Measurements from ENCODE around the gene PCDH9. TPM values are rescaled to one million over a fixed set of nuclear protein-coding genes. Genes with fewer than 3 reads are reported as not detected.

PCDH9 gene
- total RNA-seq, 1 donor from 2014 or later: 6.8 TPM

DNA sequence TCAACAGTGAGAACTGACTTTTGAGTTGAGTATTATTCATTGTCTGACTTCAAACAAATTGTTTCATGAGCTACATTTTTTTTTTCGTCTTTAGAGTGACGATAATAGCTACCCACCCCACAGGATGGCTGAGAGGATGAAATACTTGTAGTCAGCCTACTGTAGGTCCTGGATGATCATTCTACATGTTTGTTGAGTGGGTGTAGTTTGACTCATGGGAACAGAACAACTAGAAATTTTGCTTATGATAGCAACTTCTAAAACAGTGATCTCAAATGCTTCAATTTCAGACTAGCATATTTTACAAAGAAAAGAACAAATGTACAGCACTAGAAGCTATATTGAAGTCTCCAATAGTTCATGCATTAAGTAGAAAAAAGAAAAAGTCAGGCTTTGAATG is 651.8 kb downstream of the PCDH9 start:
- H3K9ac ChIP-seq (ENCODE audit: low read depth in 1 of 3, low read length in 3 of 3): no peak overlapping the region
- no peaks in the 10 kb centered on the region for H3K36me3 ChIP-seq (ENCODE audit: control insufficient read depth in 3 of 3, insufficient read depth in 3 of 3, low read length in 3 of 3)
- H3K27ac ChIP-seq (ENCODE audit: low read depth, low read length): no peak overlapping the region
- H3K9me3 ChIP-seq (ENCODE audit: control insufficient read depth in 3 of 3, low read length in 3 of 3): no peaks in the 10 kb centered on the region
- no peaks in the 10 kb centered on the region for H3K27me3 ChIP-seq (ENCODE audit: control insufficient read depth in 3 of 3, insufficient read depth in 3 of 3, low read length in 3 of 3)
- no peak overlapping the region for H3K4me3 ChIP-seq (ENCODE audit: low read length in 3 of 3)
- no peaks in the 10 kb centered on the region for H3K4me1 ChIP-seq (ENCODE audit: control insufficient read depth in 3 of 3, insufficient read depth in 3 of 3, low read length in 3 of 3)

DNA sequence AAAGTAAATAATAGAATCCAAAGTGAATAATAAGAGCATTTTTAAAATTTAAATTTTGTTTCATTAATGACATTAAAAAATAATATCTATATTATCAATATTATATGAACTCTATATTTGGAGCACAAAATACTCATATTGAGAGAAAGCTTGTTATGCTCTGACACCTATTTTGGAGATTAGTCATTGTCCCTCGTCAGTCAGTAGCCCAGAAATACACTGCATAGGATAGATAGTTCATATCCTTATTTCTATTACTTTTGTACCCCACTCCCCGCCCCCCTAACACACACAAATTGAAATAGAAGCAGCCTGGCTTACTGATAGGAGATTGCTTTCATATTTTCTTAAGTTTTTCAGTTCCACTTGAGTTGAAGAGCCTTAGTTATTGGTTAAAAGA is 652.8 kb downstream of the PCDH9 start:
- H3K9ac ChIP-seq (ENCODE audit: low read depth in 1 of 3, low read length in 3 of 3): no peak overlapping the region
- H3K9me3 ChIP-seq (ENCODE audit: control insufficient read depth in 3 of 3, low read length in 3 of 3): no peaks in the 10 kb centered on the region
- no peak overlapping the region for H3K4me3 ChIP-seq (ENCODE audit: low read length in 3 of 3)
- no peaks in the 10 kb centered on the region for H3K27me3 ChIP-seq (ENCODE audit: control insufficient read depth in 3 of 3, insufficient read depth in 3 of 3, low read length in 3 of 3)
- H3K27ac ChIP-seq (ENCODE audit: low read depth, low read length): no peak overlapping the region
- no peaks in the 10 kb centered on the region for H3K4me1 ChIP-seq (ENCODE audit: control insufficient read depth in 3 of 3, insufficient read depth in 3 of 3, low read length in 3 of 3)
- no peaks in the 10 kb centered on the region for H3K36me3 ChIP-seq (ENCODE audit: control insufficient read depth in 3 of 3, insufficient read depth in 3 of 3, low read length in 3 of 3)

DNA sequence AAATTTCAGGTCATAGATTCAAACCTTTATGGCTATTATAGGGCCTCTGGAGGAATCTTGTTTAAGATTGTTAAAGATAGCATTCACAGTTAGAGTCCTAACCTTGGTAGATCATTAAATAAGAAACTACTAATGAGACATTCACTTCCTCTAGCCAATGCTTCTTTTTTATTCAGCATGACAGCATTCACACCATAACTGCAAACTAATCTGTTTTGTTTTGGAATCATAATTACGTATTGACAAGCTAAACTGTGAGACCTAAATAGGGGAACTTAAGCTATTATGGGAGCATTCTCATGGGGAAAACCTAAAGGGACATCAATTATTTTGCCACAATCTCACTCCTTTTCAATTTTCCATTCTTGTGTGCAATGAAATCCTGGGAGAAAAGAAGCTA is 653.8 kb downstream of the PCDH9 start:
- no peak overlapping the region for H3K9ac ChIP-seq (ENCODE audit: low read depth in 1 of 3, low read length in 3 of 3)
- H3K4me1 ChIP-seq (ENCODE audit: control insufficient read depth in 3 of 3, insufficient read depth in 3 of 3, low read length in 3 of 3): no peaks in the 10 kb centered on the region
- H3K27ac ChIP-seq (ENCODE audit: low read depth, low read length): no peak overlapping the region
- no peaks in the 10 kb centered on the region for H3K27me3 ChIP-seq (ENCODE audit: control insufficient read depth in 3 of 3, insufficient read depth in 3 of 3, low read length in 3 of 3)
- no peak overlapping the region for H3K4me3 ChIP-seq (ENCODE audit: low read length in 3 of 3)
- H3K36me3 ChIP-seq (ENCODE audit: control insufficient read depth in 3 of 3, insufficient read depth in 3 of 3, low read length in 3 of 3): no peaks in the 10 kb centered on the region
- no peaks in the 10 kb centered on the region for H3K9me3 ChIP-seq (ENCODE audit: control insufficient read depth in 3 of 3, low read length in 3 of 3)

DNA sequence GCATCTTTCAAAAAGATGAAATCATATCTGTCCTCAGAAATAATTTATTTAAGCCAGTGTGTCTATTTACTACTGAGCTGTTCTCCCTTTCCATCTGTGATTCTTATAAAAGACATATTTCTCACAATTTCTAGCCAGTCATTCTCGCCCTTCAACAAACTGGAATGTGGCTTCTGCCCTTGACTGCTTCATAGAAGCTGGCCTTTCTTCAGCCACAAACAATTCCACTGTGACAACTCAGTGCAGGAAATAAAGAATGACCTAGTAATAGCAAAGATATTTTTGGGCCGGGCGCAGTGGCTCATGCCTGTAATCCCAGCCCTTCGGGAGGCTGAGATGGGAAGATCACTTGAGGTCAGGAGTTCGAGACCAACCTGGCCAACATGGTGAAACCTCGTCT is 655.5 kb downstream of the PCDH9 start:
- H3K4me3 ChIP-seq (ENCODE audit: low read length in 3 of 3): no peak overlapping the region
- no peak overlapping the region for H3K9ac ChIP-seq (ENCODE audit: low read depth in 1 of 3, low read length in 3 of 3)
- H3K9me3 ChIP-seq (ENCODE audit: control insufficient read depth in 3 of 3, low read length in 3 of 3): no peaks in the 10 kb centered on the region
- H3K36me3 ChIP-seq (ENCODE audit: control insufficient read depth in 3 of 3, insufficient read depth in 3 of 3, low read length in 3 of 3): no peaks in the 10 kb centered on the region
- H3K27me3 ChIP-seq (ENCODE audit: control insufficient read depth in 3 of 3, insufficient read depth in 3 of 3, low read length in 3 of 3): no peaks in the 10 kb centered on the region
- no peak overlapping the region for H3K27ac ChIP-seq (ENCODE audit: low read depth, low read length)
- no peaks in the 10 kb centered on the region for H3K4me1 ChIP-seq (ENCODE audit: control insufficient read depth in 3 of 3, insufficient read depth in 3 of 3, low read length in 3 of 3)

DNA sequence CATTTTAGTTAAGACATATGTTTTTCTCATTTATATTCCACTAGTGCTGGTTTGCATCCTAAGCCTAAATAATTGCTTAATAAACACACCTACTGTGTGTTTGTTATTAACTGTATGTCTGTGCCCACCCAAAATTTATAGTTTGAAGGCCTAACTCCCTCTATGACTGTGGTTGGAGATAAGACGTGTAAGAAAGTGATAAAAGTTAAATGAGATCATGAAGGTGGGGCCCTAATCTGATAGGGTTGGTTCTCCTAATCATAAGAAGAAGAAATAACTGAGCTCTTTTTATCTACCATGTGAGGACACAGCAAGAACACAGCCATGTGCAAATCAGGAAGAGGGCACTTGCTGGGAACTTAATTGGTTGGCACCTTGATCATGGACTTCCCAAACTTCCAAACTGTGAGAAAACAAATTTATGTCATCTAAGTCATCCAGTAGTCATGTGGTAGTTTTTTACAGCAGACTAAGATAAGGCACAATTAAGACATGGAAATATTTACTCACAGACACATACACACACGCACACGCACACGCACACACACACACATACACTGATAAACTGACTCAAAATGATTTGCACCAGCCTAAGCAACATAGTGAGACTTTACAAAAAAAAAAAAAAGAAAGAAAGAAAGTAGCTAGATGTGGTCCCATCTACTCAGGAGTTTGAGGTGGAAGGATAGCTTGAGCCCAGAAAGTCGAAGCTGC is 662.1 kb downstream of the PCDH9 start:
- no peaks in the 10 kb centered on the region for H3K27me3 ChIP-seq (ENCODE audit: control insufficient read depth in 3 of 3, insufficient read depth in 3 of 3, low read length in 3 of 3)
- no peaks in the 10 kb centered on the region for H3K4me1 ChIP-seq (ENCODE audit: control insufficient read depth in 3 of 3, insufficient read depth in 3 of 3, low read length in 3 of 3)
- H3K36me3 ChIP-seq (ENCODE audit: control insufficient read depth in 3 of 3, insufficient read depth in 3 of 3, low read length in 3 of 3): no peaks in the 10 kb centered on the region
- no peak overlapping the region for H3K27ac ChIP-seq (ENCODE audit: low read depth, low read length)
- H3K9ac ChIP-seq (ENCODE audit: low read depth in 1 of 3, low read length in 3 of 3): no peak overlapping the region
- no peaks in the 10 kb centered on the region for H3K9me3 ChIP-seq (ENCODE audit: control insufficient read depth in 3 of 3, low read length in 3 of 3)
- no peak overlapping the region for H3K4me3 ChIP-seq (ENCODE audit: low read length in 3 of 3)

DNA sequence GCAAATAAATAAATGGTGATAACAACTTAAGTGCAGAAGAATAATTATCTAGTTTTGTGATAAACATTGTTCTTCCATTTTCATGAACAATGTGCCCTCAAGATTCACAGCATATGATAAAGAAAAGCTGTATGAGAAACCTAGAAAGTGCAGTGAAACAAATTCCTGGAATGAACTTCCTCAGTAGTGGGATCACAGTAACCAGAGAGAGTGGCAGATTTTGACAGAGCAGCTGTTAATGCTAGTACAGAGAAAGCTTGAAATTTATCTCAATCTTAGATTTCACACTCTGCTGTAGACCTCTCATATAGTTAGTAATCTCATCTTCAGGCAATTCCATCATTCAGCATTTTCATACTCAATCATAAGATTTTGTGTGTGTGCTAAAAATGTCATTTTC is 664.9 kb downstream of the PCDH9 start:
- no peak overlapping the region for H3K27ac ChIP-seq (ENCODE audit: low read depth, low read length)
- no peaks in the 10 kb centered on the region for H3K36me3 ChIP-seq (ENCODE audit: control insufficient read depth in 3 of 3, insufficient read depth in 3 of 3, low read length in 3 of 3)
- H3K4me3 ChIP-seq (ENCODE audit: low read length in 3 of 3): no peak overlapping the region
- no peaks in the 10 kb centered on the region for H3K9me3 ChIP-seq (ENCODE audit: control insufficient read depth in 3 of 3, low read length in 3 of 3)
- H3K27me3 ChIP-seq (ENCODE audit: control insufficient read depth in 3 of 3, insufficient read depth in 3 of 3, low read length in 3 of 3): no peaks in the 10 kb centered on the region
- no peaks in the 10 kb centered on the region for H3K4me1 ChIP-seq (ENCODE audit: control insufficient read depth in 3 of 3, insufficient read depth in 3 of 3, low read length in 3 of 3)
- no peak overlapping the region for H3K9ac ChIP-seq (ENCODE audit: low read depth in 1 of 3, low read length in 3 of 3)

DNA sequence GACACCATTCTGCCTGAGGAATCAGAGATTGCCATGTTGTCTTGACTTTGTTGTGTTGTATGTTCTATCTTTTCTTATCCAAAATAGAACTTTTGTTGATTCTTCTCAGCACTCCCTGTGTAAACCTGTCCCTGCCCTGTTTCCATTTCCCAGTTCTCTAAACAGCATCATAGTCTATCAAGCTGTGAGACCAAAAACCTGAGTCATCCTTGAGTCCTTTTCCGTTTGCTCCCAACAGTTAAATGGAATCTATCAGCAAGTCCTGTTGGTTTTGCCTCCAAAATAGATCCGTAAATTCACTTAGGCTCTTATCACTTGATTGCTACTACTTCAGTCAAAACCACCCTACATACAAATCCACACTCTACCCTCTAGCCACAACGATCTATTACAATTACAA is 667.1 kb downstream of the PCDH9 start:
- no peak overlapping the region for H3K27ac ChIP-seq (ENCODE audit: low read depth, low read length)
- H3K9me3 ChIP-seq (ENCODE audit: control insufficient read depth in 3 of 3, low read length in 3 of 3): no peaks in the 10 kb centered on the region
- H3K27me3 ChIP-seq (ENCODE audit: control insufficient read depth in 3 of 3, insufficient read depth in 3 of 3, low read length in 3 of 3): no peaks in the 10 kb centered on the region
- H3K4me1 ChIP-seq (ENCODE audit: control insufficient read depth in 3 of 3, insufficient read depth in 3 of 3, low read length in 3 of 3): no peaks in the 10 kb centered on the region
- H3K9ac ChIP-seq (ENCODE audit: low read depth in 1 of 3, low read length in 3 of 3): no peak overlapping the region
- no peaks in the 10 kb centered on the region for H3K36me3 ChIP-seq (ENCODE audit: control insufficient read depth in 3 of 3, insufficient read depth in 3 of 3, low read length in 3 of 3)
- H3K4me3 ChIP-seq (ENCODE audit: low read length in 3 of 3): no peak overlapping the region

DNA sequence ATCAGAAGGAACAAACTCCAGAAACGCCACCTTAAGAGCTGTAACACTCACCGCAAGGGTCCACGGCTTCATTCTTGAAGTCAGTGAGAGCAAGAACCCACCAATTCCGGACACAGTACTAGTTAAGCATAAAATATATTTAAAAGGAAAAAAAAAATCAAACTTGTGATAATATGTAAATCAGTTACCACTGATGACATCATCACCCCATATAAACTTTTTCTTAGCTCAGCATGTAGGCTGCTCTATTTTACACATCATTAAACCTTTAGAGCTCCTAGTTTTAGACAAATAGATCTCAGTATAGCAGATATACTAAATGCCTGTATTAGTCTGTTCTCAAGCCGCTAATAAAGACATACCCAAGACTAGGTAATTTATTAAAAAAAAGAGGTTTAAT is 668.1 kb downstream of the PCDH9 start:
- H3K27ac ChIP-seq (ENCODE audit: low read depth, low read length): no peak overlapping the region
- no peak overlapping the region for H3K9ac ChIP-seq (ENCODE audit: low read depth in 1 of 3, low read length in 3 of 3)
- H3K36me3 ChIP-seq (ENCODE audit: control insufficient read depth in 3 of 3, insufficient read depth in 3 of 3, low read length in 3 of 3): no peaks in the 10 kb centered on the region
- no peaks in the 10 kb centered on the region for H3K9me3 ChIP-seq (ENCODE audit: control insufficient read depth in 3 of 3, low read length in 3 of 3)
- no peak overlapping the region for H3K4me3 ChIP-seq (ENCODE audit: low read length in 3 of 3)
- no peaks in the 10 kb centered on the region for H3K4me1 ChIP-seq (ENCODE audit: control insufficient read depth in 3 of 3, insufficient read depth in 3 of 3, low read length in 3 of 3)
- H3K27me3 ChIP-seq (ENCODE audit: control insufficient read depth in 3 of 3, insufficient read depth in 3 of 3, low read length in 3 of 3): no peaks in the 10 kb centered on the region

DNA sequence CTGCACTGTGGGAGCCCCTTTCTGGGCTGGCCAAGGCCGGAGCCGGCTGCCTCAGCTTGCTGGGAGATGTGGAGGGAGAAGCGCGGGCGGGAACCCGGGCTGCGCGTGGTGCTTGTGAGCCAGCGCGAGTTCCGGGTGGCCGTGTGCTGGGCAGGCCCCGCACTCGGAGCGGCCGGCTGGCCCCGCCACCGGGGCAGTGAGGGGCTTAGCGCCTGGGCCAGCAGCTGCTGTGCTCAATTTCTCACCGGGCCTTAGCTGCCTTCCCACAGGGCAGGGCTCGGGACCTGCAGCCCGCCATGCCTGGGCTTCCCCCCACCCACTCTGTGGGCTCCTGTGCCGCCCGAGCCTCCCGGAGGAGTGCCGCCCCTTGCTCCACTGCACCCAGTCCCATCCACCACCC is 669.1 kb downstream of the PCDH9 start:
- H3K4me1 ChIP-seq (ENCODE audit: control insufficient read depth in 3 of 3, insufficient read depth in 3 of 3, low read length in 3 of 3): no peaks in the 10 kb centered on the region
- H3K9me3 ChIP-seq (ENCODE audit: control insufficient read depth in 3 of 3, low read length in 3 of 3): no peaks in the 10 kb centered on the region
- no peak overlapping the region for H3K9ac ChIP-seq (ENCODE audit: low read depth in 1 of 3, low read length in 3 of 3)
- no peak overlapping the region for H3K27ac ChIP-seq (ENCODE audit: low read depth, low read length)
- H3K27me3 ChIP-seq (ENCODE audit: control insufficient read depth in 3 of 3, insufficient read depth in 3 of 3, low read length in 3 of 3): no peaks in the 10 kb centered on the region
- no peak overlapping the region for H3K4me3 ChIP-seq (ENCODE audit: low read length in 3 of 3)
- no peaks in the 10 kb centered on the region for H3K36me3 ChIP-seq (ENCODE audit: control insufficient read depth in 3 of 3, insufficient read depth in 3 of 3, low read length in 3 of 3)

DNA sequence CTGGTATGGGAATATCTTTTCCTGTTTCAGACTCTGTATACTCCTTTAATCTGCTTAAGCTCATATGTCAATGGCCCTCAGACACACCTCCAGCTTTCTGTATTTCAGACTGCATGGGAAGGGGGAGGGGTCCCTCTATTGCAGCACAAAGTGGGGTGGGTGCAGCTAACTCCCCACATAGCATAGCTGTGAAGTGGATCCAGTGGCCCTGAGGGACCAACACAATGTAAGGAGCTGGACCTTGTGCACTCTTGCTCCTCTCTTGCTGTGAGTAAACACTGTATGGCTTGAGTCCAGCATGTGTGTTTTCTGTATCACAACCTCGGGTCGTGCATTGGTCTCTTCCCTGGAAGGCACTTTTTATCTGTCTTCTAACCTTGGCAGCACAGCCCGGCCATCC is 669.9 kb downstream of the PCDH9 start:
- Histone ChIP-seq H3K9me3 (ENCODE audit: control insufficient read depth in 3 of 3, low read length in 3 of 3) (no peaks in the 10 kb centered on the region), H3K4me1 (ENCODE audit: control insufficient read depth in 3 of 3, insufficient read depth in 3 of 3, low read length in 3 of 3) (no peaks in the 10 kb centered on the region), H3K9ac (ENCODE audit: low read depth in 1 of 3, low read length in 3 of 3) (no peak overlapping the region), H3K27ac (ENCODE audit: low read depth, low read length) (no peak overlapping the region), H3K4me3 (ENCODE audit: low read length in 3 of 3) (no peak overlapping the region), H3K27me3 (ENCODE audit: control insufficient read depth in 3 of 3, insufficient read depth in 3 of 3, low read length in 3 of 3) (no peaks in the 10 kb centered on the region), H3K36me3 (ENCODE audit: control insufficient read depth in 3 of 3, insufficient read depth in 3 of 3, low read length in 3 of 3) (no peaks in the 10 kb centered on the region)
